LNCaP clone FGC (cell line): ENCODE data around the gene RHOB.

ENCODE experiments used
- DNase-seq: peaks from one replicate; pipeline ENCODE4 v3.0.0-alpha.2; 2011; ENCODE audit warnings: low read depth
- H3K4me3 ChIP-seq: 2 replicates; pipeline ENCODE4 v1.5.1; 2011; ENCODE audit warnings: mild to moderate bottlenecking, low read depth, low read length, control low read depth
- CTCF ChIP-seq: IDR thresholded peaks from 2 replicates; pipeline ENCODE4 v1.5.1; 2012; ENCODE audit warnings: mild to moderate bottlenecking; ENCODE audit not compliant: control insufficient read depth, insufficient read depth; ENCODE audit errors: extremely low read depth

RHOB gene

GRCh38 chr2:20443276-20443920, 3.5 kb upstream of the RHOB start:
- H3K4me3 ChIP-seq = no peak overlapping the region
- DNase-seq = no peak
- TF ChIP-seq CTCF = peak; percentile 35

GRCh38 chr2:20444101-20444992, 2.5 kb upstream of the RHOB start:
- no peak for DNase-seq
- no peak for TF ChIP-seq CTCF

GRCh38 chr2:20444993-20445910, 1.6 kb upstream of the RHOB start:
- no peak overlapping the region for H3K4me3 ChIP-seq
- no peak for TF ChIP-seq CTCF
- no peak for DNase-seq

More at GRCh38 chr2:20444101-20444992, 2.5 kb upstream of the RHOB start:
- H3K4me3 ChIP-seq = no peak overlapping the region

GRCh38 chr2:20446255-20446916, 488 bp upstream of the RHOB start:
- no peak for DNase-seq

GRCh38 chr2:20447437-20448245, 767 bp downstream of the RHOB start:
- H3K4me3 ChIP-seq = peak overlapping the region; percentile 66
- DNase-seq = no peak
- no peak for TF ChIP-seq CTCF

More at GRCh38 chr2:20446255-20446916, 488 bp upstream of the RHOB start:
- H3K4me3 ChIP-seq = peak overlapping the region; percentile 66
- no peak for TF ChIP-seq CTCF
